Coronary artery (tissue), 2 donors: ENCODE data around the gene LYSMD3.
A peak's percentile ranks its signal among the peaks of the same experiment; 100 is the strongest.

Experiments used
- DNase-seq: peaks from one replicate; pipeline ENCODE4 v3.0.0-alpha.2; 2017; ENCODE audit warnings: low spot score
- H3K27ac ChIP-seq, 2 donors: fragments of 200-600 bp; sonication (generic); one replicate each; pipeline ENCODE4 v1.5.1; 2016 to 2019
- H3K4me3 ChIP-seq: fragments of 200-600 bp; sonication (generic); 2 replicates; pipeline ENCODE4 v1.5.1; 2016; ENCODE audit warnings: mild to moderate bottlenecking, moderate library complexity
- CTCF ChIP-seq: fragments of 200-600 bp; sonication (generic); IDR thresholded peaks from one replicate; pipeline ENCODE4 v1.5.1; 2019; ENCODE audit warnings: antibody characterized with exemption

The LYSMD3 gene

DNA sequence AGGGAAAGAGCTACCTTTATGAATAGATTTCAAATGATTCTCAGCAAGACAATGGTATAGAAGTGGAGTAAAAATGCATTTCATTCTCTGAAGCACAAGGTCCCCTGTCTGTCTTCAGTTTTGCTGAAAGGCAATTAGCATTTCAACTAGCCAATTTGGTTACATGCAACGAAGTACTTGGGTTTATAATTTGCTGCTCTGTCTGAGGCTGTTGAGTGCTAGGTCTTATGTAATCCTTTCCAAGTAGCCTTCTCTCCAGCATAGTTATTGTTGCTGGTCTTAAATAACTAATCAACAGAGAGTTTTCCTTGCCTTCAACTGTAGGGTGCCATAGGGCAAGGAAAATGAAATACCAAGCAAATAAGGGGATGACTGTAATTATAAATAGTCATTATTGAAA, 33.7 kb upstream of the LYSMD3 start:
- no peak for DNase-seq
- Histone ChIP-seq H3K27ac (no peak overlapping the region), H3K4me3 (no peak overlapping the region)
- TF ChIP-seq CTCF = no peak

DNA sequence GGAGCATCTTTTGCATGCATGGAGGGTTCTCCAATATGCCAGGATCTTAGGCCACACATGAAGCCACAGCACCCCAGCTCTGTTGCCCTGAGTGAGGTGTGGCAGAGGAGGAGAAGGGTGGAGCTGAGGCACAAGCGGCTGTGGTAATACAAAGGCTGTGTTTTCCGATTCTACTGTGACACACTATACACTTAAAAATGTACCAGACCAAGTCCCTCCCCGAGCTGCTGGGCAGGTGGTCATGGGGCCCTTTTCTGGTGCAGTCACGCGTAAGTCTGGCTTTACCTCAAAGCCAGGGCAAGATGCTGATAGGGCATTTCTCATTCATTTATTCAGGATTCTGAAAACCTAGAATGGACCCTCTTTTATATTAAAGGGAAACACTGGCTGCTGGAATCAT, 33.0 kb upstream of the LYSMD3 start:
- no peak for DNase-seq
- no peak for TF ChIP-seq CTCF
- no peak overlapping the region for H3K27ac ChIP-seq
- H3K4me3 ChIP-seq = no peak overlapping the region

DNA sequence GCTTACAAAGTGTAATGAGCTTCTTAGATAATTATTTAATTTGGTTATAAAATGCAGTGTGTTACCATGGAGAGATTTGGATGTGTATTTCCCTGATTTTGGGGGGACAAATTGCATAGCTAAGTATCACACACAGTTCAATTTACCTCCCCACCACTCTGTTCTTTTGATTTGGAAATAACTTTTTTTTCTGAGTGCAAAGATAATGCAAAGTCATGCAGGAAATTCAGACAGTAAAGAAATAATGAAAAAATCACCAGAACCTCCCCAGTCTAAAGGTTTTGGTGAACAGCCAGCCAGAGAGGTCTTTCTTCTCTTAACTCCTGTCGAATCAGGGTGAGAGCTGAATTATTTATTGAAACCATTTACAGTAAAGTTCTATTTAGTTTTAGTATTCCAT, 32.4 kb upstream of the LYSMD3 start:
- TF ChIP-seq CTCF = no peak
- H3K27ac ChIP-seq = no peak overlapping the region

DNA sequence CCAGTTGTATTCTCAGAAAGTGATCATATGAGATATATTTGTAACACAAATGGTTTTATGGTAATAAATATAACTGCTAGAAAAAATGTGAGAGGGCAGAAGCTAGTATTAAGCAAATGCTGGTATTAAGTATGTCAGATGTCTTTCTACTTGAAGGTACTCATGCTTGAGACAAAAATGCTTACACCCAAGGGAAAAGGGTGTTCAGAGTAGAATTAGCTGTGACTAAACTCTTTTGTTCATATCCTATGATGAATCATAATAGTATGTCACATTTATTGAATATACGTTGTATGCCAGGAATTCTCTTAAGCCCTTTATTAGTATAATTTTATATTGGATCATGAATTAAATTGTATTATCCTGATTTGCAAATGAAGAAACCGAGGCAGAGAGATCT, 31.4 kb upstream of the LYSMD3 start:
- TF ChIP-seq CTCF = no peak
- Histone ChIP-seq H3K27ac (no peak overlapping the region), H3K4me3 (no peak overlapping the region)
- DNase-seq = no peak

More for the DNA sequence above, 32.4 kb upstream of the LYSMD3 start:
- no peak for DNase-seq
- H3K4me3 ChIP-seq = no peak overlapping the region

GRCh38 chr5:90558344-90559192, 29.2 kb upstream of the LYSMD3 start, which contains the start of gene ADGRV1:
TSS of gene ADGRV1 (plus strand) at chr5:90558797. CDS start at chr5:90558896, 99 bp downstream.
- Histone ChIP-seq H3K27ac (no peak within 1 kb of the TSS), H3K4me3 (peak within 1 kb of the TSS; percentile 69)
- no peak for TF ChIP-seq CTCF
- DNase-seq = no peak

- Histone ChIP-seq H3K27ac (no peak overlapping the region), H3K4me3 (peak overlapping the region; percentile 69)
- DNase-seq = no peak
- TF ChIP-seq CTCF = no peak
Measured at GRCh38 chr5:90557871-90558270, 28.5 kb upstream of the LYSMD3 start.

GRCh38 chr5:90557391-90557790, 28.0 kb upstream of the LYSMD3 start:
- Histone ChIP-seq H3K4me3 (no peak overlapping the region), H3K27ac (no peak overlapping the region)
- no peak for DNase-seq
- no peak for TF ChIP-seq CTCF
